Brain microvascular endothelial cell (primary cell): ENCODE data around the gene VSIG8.
A peak's percentile ranks its signal among the peaks of the same experiment; 100 is the strongest.

Experiments
- DNase-seq: peaks from one replicate; pipeline ENCODE4 v3.0.0-alpha.2; 2020
- H3K27ac ChIP-seq: fragments of 250-450 bp; sonication (Bioruptor Pico); 2 replicates; pipeline ENCODE4 v1.5.1; 2020; ENCODE audit warnings: mild to moderate bottlenecking, moderate library complexity
- H3K27me3 ChIP-seq: fragments of 250-450 bp; sonication (Bioruptor Pico); replicated peaks from 2 replicates; pipeline ENCODE4 v1.5.1; 2020; ENCODE audit warnings: mild to moderate bottlenecking
- H3K36me3 ChIP-seq: fragments of 250-450 bp; sonication (Bioruptor Pico); replicated peaks from 2 replicates; pipeline ENCODE4 v1.5.1; 2020; ENCODE audit warnings: mild to moderate bottlenecking
- H3K4me3 ChIP-seq: 2 replicates; pipeline ENCODE4 v1.5.1; 2011; ENCODE audit warnings: low read depth, mild to moderate bottlenecking, control low read depth, low read length, moderate library complexity
- CTCF ChIP-seq: IDR thresholded peaks from 2 replicates; pipeline ENCODE4 v1.5.1; 2011; ENCODE audit warnings: low read depth, mild to moderate bottlenecking, moderate library complexity, low read length, control low read depth, inconsistent platforms; ENCODE audit errors: missing control alignments
- in situ Hi-C: cut with HindIII; loops from 2 replicates; pipeline ENCODE4 v1.10.0; 2017; ENCODE audit warnings: low sequenced_read_pairs, low pct_ligation_motif_present

Gene VSIG8

GRCh38 chr1:159881622-159882526, 19.4 kb upstream of the VSIG8 start:
- H3K4me3 ChIP-seq: no peak overlapping the region
- H3K36me3 ChIP-seq: no peaks in the 10 kb centered on the region
- H3K27me3 ChIP-seq: no peaks in the 10 kb centered on the region
- no peak for TF ChIP-seq CTCF
- in situ Hi-C loops: no loop called here
- H3K27ac ChIP-seq: peak overlapping the region; percentile 50
- DNase-seq: peak; percentile 95

- in situ Hi-C loops: no loop called here
- H3K36me3 ChIP-seq: no peaks in the 10 kb centered on the region
- H3K27ac ChIP-seq: no peak overlapping the region
- H3K27me3 ChIP-seq: no peaks in the 10 kb centered on the region
- no peak for TF ChIP-seq CTCF
- DNase-seq: no peak
- H3K4me3 ChIP-seq: no peak overlapping the region
Observed at GRCh38 chr1:159880430-159880829, 18.0 kb upstream of the VSIG8 start.

DNA sequence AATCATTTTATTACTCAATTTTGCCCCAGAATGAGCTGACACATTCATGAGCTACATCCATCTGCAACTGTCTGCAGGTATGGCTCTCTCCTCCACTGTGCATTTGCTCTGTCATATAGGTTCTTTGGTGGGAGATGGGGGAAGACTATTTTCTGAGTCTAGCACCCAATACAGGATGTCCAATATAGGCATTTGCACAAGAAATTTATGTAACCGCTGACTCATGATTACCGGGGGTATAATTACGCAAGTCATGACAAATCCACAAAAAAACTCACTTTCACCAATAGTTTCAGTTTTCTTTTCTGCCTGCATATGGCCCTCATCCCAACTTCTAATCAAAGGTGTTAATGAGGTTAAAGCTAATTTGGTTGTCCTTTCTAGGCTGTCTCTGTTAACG, 17.5 kb upstream of the VSIG8 start:
- Histone ChIP-seq H3K27ac (no peak overlapping the region), H3K27me3 (no peaks in the 10 kb centered on the region), H3K36me3 (no peaks in the 10 kb centered on the region), H3K4me3 (no peak overlapping the region)
- DNase-seq: peak; percentile 66
- in situ Hi-C loops: no loop called here
- no peak for TF ChIP-seq CTCF

- TF ChIP-seq CTCF: no peak
- Histone ChIP-seq H3K27me3 (no peaks in the 10 kb centered on the region), H3K4me3 (no peak overlapping the region), H3K36me3 (no peaks in the 10 kb centered on the region), H3K27ac (no peak overlapping the region)
- in situ Hi-C loops: no loop called here
- DNase-seq: no peak
Observed at GRCh38 chr1:159879136-159879535, 16.7 kb upstream of the VSIG8 start.

GRCh38 chr1:159877695-159878444, 15.4 kb upstream of the VSIG8 start:
- in situ Hi-C loops: no loop called here
- no peak overlapping the region for H3K27ac ChIP-seq
- no peak for DNase-seq
- H3K36me3 ChIP-seq: no peaks in the 10 kb centered on the region
- no peak for TF ChIP-seq CTCF
- H3K27me3 ChIP-seq: no peaks in the 10 kb centered on the region
- no peak overlapping the region for H3K4me3 ChIP-seq
